Chondrocyte (in vitro differentiated cells): ENCODE measurements around the gene IL5. TPM values are rescaled to one million over a fixed set of nuclear protein-coding genes. Genes with fewer than 3 reads are reported as not detected.

ENCODE experiments used
- DNase-seq: peaks from one replicate; pipeline ENCODE4 v3.0.0; 2021; ENCODE audit warnings: mixed read lengths, low spot score
- H3K27ac Mint-ChIP-seq: one replicate; pipeline ENCODE4 v1.8.0; 2021; ENCODE audit warnings: mild to moderate bottlenecking, moderate library complexity, mixed read lengths; ENCODE audit not compliant: unreplicated experiment
- H3K27me3 Mint-ChIP-seq: 2 replicates; pipeline ENCODE4 v1.8.0; 2021; ENCODE audit warnings: low read depth, mixed read lengths
- H3K36me3 Mint-ChIP-seq: 2 replicates; pipeline ENCODE4 v1.8.0; 2021; ENCODE audit warnings: low read depth, mixed read lengths
- H3K4me1 Mint-ChIP-seq: 2 replicates; pipeline ENCODE4 v1.8.0; 2021; ENCODE audit warnings: low read depth, mild to moderate bottlenecking, mixed read lengths
- H3K4me3 Mint-ChIP-seq: one replicate; pipeline ENCODE4 v1.8.0; 2021; ENCODE audit warnings: mild to moderate bottlenecking, moderate library complexity, mixed read lengths; ENCODE audit not compliant: unreplicated experiment
- H3K9me3 Mint-ChIP-seq: 2 replicates; pipeline ENCODE4 v1.8.0; 2021; ENCODE audit warnings: low read depth, mixed read lengths
- CTCF ChIP-seq: fragments of 200-600 bp; sonication (generic); IDR thresholded peaks from 2 replicates; pipeline ENCODE4 v1.5.0; 2021; ENCODE audit warnings: antibody characterized with exemption, mild to moderate bottlenecking, moderate library complexity
- total RNA-seq: library from RNA; stranded (reverse); gene quantifications from 3 replicates; pipeline ENCODE4 v1.2.1, GENCODE V29; 2021

The IL5 gene
- total RNA-seq, 1 donor from 2014 or later = not detected

GRCh38 chr5:132493241-132493640 lies 50.1 kb downstream of the IL5 start:
- Mint-ChIP-seq H3K36me3 (no peaks in the 10 kb centered on the region), H3K4me3 (no peak overlapping the region), H3K4me1 (peaks cover 51% of the 10 kb centered on the region), H3K27me3 (no peaks in the 10 kb centered on the region), H3K27ac (no peak overlapping the region), H3K9me3 (no peaks in the 10 kb centered on the region)
- DNase-seq = no peak
- TF ChIP-seq CTCF = no peak

GRCh38 chr5:132492386-132493125 lies 50.8 kb downstream of the IL5 start:
- no peak for TF ChIP-seq CTCF
- Mint-ChIP-seq H3K27ac (no peak overlapping the region), H3K9me3 (no peaks in the 10 kb centered on the region), H3K27me3 (no peaks in the 10 kb centered on the region), H3K36me3 (peaks cover 3% of the 10 kb centered on the region), H3K4me3 (no peak overlapping the region), H3K4me1 (peaks cover 47% of the 10 kb centered on the region)
- no peak for DNase-seq

Other genes starting within 250 kb of the IL5 start
- 4.2 to 5.4 TPM (median 4.8 TPM) in 3 replicates for gene SLC22A4, start 249.1 kb downstream of the IL5 start, total RNA-seq
- gene SLC22A5, start 173.8 kb downstream of the IL5 start, total RNA-seq = 6.1 to 7.1 TPM (median 6.6 TPM) in 3 replicates
- gene IRF1, start 52.7 kb downstream of the IL5 start, total RNA-seq = 10.8 to 17.8 TPM (median 16.3 TPM) in 3 replicates
- 27.7 to 30.7 TPM (median 27.8 TPM) in 3 replicates for gene RAD50, start 13.5 kb upstream of the IL5 start, total RNA-seq
- gene IL13, start 114.7 kb upstream of the IL5 start, total RNA-seq = not detected in 3 replicates
- gene IL4, start 130.5 kb upstream of the IL5 start, total RNA-seq = not detected in 3 replicates
- gene KIF3A, start 194.0 kb upstream of the IL5 start, total RNA-seq = 15.0 to 16.4 TPM (median 16.2 TPM) in 3 replicates
- 0.15 TPM in 1 of 3 replicates, not detected in the others for gene CCNI2, start 203.9 kb upstream of the IL5 start, total RNA-seq
- gene SEPTIN8, start 233.7 kb upstream of the IL5 start, total RNA-seq = 86.0 to 128 TPM (median 127 TPM) in 3 replicates